Measurements from ENCODE around the gene BSDC1.

Gene BSDC1

GRCh38 chr1:32329931-32330466, 64.2 kb downstream of the BSDC1 start:
- peaks cover 41% of the 10 kb centered on the region for H4K20me1 ChIP-seq (ENCODE audit: insufficient read depth, low read length, poor library complexity, severe bottlenecking)
- H3K4me2 ChIP-seq (ENCODE audit: low read depth, low read length, poor library complexity, severe bottlenecking) = no peak overlapping the region
- peaks cover 33% of the 10 kb centered on the region for H3K79me2 ChIP-seq (ENCODE audit: insufficient read depth, low read length)
- H3K27me3 ChIP-seq (ENCODE audit: insufficient read depth, low read length, poor library complexity, severe bottlenecking) = no peaks in the 10 kb centered on the region
- no peaks in the 10 kb centered on the region for H3K9me2 ChIP-seq (replicated peaks; ENCODE audit: low read depth, low read length)
- TF ChIP-seq EZH2phosphoT487 (IDR thresholded peaks at IDR 0.05; ENCODE audit: borderline replicate concordance) = no peak
- no peak for TF ChIP-seq CTCF (conservative IDR thresholded peaks at IDR 0.05; ENCODE audit: low read length)
- no peaks in the 10 kb centered on the region for H3K9me3 ChIP-seq (ENCODE audit: insufficient read depth, low read depth, low read length)
- no peak overlapping the region for H3K4me3 ChIP-seq (ENCODE audit: low read length, poor library complexity, severe bottlenecking)
- H3K36me3 ChIP-seq (ENCODE audit: insufficient read depth, low read length) = peaks cover 88% of the 10 kb centered on the region
- H3K9ac ChIP-seq (ENCODE audit: low read depth, low read length, poor library complexity, severe bottlenecking) = no peak overlapping the region
- peaks cover 15% of the 10 kb centered on the region for H3K4me1 ChIP-seq (ENCODE audit: insufficient read depth, low read length, poor library complexity, severe bottlenecking)
- H3F3A ChIP-seq (ENCODE audit: low read depth) = no peaks in the 10 kb centered on the region; the same call in 1 of the 2 replicates
- H2AFZ ChIP-seq (ENCODE audit: low read length) = no peak overlapping the region

- peaks cover 91% of the 10 kb centered on the region for H3K36me3 ChIP-seq (ENCODE audit: insufficient read depth, low read length)
- TF ChIP-seq EZH2phosphoT487 (IDR thresholded peaks at IDR 0.05; ENCODE audit: borderline replicate concordance) (no peak), CTCF (conservative IDR thresholded peaks at IDR 0.05; ENCODE audit: low read length) (no peak)
- H3K9me2 ChIP-seq (replicated peaks; ENCODE audit: low read depth, low read length) = no peaks in the 10 kb centered on the region
- H3K4me3 ChIP-seq (ENCODE audit: low read length, poor library complexity, severe bottlenecking) = no peak overlapping the region
- no peaks in the 10 kb centered on the region for H3K27me3 ChIP-seq (ENCODE audit: insufficient read depth, low read length, poor library complexity, severe bottlenecking)
- peaks cover 28% of the 10 kb centered on the region; the same call in 1 of the 2 replicates for H3K79me2 ChIP-seq (ENCODE audit: insufficient read depth, low read length)
- no peak overlapping the region for H3K4me2 ChIP-seq (ENCODE audit: low read depth, low read length, poor library complexity, severe bottlenecking)
- no peaks in the 10 kb centered on the region; the same call in 1 of the 2 replicates for H3F3A ChIP-seq (ENCODE audit: low read depth)
- H2AFZ ChIP-seq (ENCODE audit: low read length) = no peak overlapping the region
- no peaks in the 10 kb centered on the region for H3K9me3 ChIP-seq (ENCODE audit: insufficient read depth, low read depth, low read length)
- no peak overlapping the region for H3K9ac ChIP-seq (ENCODE audit: low read depth, low read length, poor library complexity, severe bottlenecking)
- peaks cover 24% of the 10 kb centered on the region for H4K20me1 ChIP-seq (ENCODE audit: insufficient read depth, low read length, poor library complexity, severe bottlenecking)
- H3K4me1 ChIP-seq (ENCODE audit: insufficient read depth, low read length, poor library complexity, severe bottlenecking) = no peaks in the 10 kb centered on the region
Observed at GRCh38 chr1:32327204-32327603, 67.0 kb downstream of the BSDC1 start.

GRCh38 chr1:32321712-32322291, 72.4 kb downstream of the BSDC1 start:
- Histone ChIP-seq H4K20me1 (ENCODE audit: insufficient read depth, low read length, poor library complexity, severe bottlenecking) (peaks cover 27% of the 10 kb centered on the region), H3K9me3 (ENCODE audit: insufficient read depth, low read depth, low read length) (no peaks in the 10 kb centered on the region), H3K9me2 (replicated peaks; ENCODE audit: low read depth, low read length) (no peaks in the 10 kb centered on the region), H3K9ac (ENCODE audit: low read depth, low read length, poor library complexity, severe bottlenecking) (no peak overlapping the region), H2AFZ (ENCODE audit: low read length) (no peak overlapping the region), H3K36me3 (ENCODE audit: insufficient read depth, low read length) (peaks cover 82% of the 10 kb centered on the region), H3K27me3 (ENCODE audit: insufficient read depth, low read length, poor library complexity, severe bottlenecking) (no peaks in the 10 kb centered on the region), H3F3A (ENCODE audit: low read depth) (no peaks in the 10 kb centered on the region), H3K79me2 (ENCODE audit: insufficient read depth, low read length) (peaks cover 50% of the 10 kb centered on the region; the same call in 1 of the 2 replicates), H3K4me1 (ENCODE audit: insufficient read depth, low read length, poor library complexity, severe bottlenecking) (peaks cover 7% of the 10 kb centered on the region), H3K4me3 (ENCODE audit: low read length, poor library complexity, severe bottlenecking) (no peak overlapping the region), H3K4me2 (ENCODE audit: low read depth, low read length, poor library complexity, severe bottlenecking) (no peak overlapping the region)
- TF ChIP-seq EZH2phosphoT487 (IDR thresholded peaks at IDR 0.05; ENCODE audit: borderline replicate concordance) = no peak
- TF ChIP-seq CTCF (conservative IDR thresholded peaks at IDR 0.05; ENCODE audit: low read length) = no peak

Measured in Loucy (cell line).